NCI-H1092 (cell line): Measurements from ENCODE around the gene TUFM.
"Not testable (repeated sequence)": the region's sequence is repeated elsewhere in the genome, so short reads cannot be mapped to it uniquely, and the experiment has no call there.

Experiments
- DNase-seq: peaks from one replicate; lab custom pipeline; 2025; lab: John Stamatoyannopoulos, UW

The TUFM gene

GRCh38 chr16:28875134-28876018, 29.2 kb upstream of the TUFM start:
- DNase-seq: no peak

DNA sequence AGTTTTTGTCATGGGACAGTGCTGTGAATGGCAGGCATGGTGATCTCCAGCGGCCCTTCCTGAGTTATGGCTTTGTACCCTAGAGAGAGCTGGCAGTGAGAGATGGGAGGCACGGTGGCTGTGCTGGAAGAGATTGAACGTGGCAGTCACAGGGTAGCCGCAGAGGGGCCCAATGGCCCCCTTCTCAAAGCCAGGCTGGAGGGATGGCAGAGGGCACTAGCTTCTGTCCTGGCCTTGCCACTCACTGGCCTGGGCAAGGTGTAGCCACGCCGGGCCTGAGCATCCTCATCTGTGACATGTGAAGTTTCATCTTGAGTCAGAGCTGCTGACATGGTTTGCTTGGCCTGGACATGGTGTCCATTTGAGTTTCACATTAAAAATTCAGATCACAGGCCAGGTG, 28.3 kb upstream of the TUFM start:
- no peak for DNase-seq

DNA sequence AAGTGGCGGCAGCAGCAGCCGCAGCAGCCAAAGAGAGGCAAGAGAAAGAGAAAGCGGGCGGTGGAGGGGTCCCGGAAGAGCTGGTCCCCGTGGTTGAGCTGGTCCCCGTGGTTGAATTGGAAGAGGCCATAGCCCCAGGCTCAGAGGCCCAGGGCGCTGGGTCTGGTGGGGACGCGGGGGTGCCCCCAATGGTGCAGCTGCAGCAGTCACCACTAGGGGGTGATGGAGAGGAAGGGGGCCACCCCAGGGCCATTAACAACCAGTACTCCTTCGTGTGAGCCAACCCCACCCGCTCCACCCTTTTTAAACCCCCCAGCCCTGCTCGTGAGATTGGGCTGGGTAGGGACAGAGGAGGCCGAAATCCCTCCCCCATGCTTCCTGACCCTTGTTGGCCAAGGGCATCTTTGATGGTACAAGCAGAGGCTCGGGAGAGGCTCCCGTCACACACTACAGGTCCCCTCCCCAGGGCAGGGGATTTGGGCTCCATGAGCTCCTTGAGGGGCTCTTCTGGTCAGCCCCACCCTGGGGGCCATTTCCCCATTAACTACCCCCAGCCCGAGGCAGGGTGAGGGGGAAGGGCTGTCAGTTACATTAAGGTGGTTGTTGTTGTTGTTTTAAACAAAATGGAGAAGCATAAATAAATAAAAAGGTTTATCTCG, 27.5 kb upstream of the TUFM start:
- no peak for DNase-seq

DNA sequence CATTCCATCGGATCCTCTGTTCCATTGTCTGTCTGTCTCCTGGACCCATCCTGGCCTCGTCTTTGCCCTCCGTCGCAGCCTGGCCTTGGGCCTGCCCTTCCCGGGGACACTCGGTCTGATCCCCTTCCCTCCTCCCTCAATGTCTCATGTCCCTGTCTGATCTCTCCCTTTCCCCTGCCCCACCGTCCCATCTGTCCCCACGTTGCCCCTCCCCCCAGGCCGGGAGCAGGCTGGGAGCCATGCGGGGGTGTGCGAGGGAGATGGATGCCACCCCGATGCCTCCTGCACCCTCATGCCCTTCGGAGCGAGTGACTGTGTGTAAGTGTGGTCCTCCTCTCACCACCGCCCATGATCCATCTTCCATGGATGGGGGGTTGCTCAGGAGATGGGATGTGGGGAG, 26.8 kb upstream of the TUFM start:
- no peak for DNase-seq

DNA sequence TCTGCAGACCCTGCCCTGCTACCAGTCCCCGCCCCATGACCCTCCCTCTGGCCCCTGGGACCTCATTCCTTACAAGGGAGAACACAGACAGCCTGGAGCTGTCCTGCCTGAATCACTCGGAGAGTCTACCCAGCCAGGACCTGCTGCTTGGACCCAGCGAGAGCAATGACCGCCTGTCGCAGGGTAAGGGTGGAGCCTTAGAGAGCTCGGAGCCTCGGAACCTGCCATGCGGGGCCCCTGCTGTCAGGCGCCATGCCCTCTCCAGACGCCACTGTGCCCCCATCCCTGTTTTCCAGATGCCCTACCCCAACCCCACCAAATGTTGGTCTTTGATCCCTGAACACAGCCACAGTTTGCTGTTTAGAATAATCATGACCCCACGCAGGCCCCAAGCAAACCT, 23.1 kb upstream of the TUFM start:
- no peak for DNase-seq

GRCh38 chr16:28867646-28868045, 21.5 kb upstream of the TUFM start:
- DNase-seq: not testable (repeated sequence)

DNA sequence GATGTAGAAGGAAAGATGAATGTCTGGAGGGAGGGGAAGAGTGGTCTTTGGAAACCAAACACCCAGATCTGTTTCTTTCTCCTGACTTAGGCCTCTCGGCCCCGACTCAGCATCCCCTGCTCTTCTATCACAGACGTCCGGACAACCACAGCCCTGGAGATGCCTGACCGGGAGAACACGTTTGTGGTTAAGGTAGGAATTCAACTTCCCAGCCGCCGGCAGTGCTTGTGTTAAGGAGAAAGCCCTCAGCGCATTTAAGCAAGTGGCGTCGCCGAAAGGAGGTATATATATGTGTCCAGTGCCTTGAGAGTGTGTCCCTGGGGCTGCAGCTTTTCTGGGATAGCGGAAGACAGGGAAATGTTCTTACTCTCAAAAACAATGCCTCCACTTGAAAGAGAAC, 21.1 kb upstream of the TUFM start:
- no peak for DNase-seq

- no peak for DNase-seq
Observed at GRCh38 chr16:28866454-28866804, 20.3 kb upstream of the TUFM start.

GRCh38 chr16:28865722-28866453, 19.7 kb upstream of the TUFM start:
- DNase-seq: no peak

DNA sequence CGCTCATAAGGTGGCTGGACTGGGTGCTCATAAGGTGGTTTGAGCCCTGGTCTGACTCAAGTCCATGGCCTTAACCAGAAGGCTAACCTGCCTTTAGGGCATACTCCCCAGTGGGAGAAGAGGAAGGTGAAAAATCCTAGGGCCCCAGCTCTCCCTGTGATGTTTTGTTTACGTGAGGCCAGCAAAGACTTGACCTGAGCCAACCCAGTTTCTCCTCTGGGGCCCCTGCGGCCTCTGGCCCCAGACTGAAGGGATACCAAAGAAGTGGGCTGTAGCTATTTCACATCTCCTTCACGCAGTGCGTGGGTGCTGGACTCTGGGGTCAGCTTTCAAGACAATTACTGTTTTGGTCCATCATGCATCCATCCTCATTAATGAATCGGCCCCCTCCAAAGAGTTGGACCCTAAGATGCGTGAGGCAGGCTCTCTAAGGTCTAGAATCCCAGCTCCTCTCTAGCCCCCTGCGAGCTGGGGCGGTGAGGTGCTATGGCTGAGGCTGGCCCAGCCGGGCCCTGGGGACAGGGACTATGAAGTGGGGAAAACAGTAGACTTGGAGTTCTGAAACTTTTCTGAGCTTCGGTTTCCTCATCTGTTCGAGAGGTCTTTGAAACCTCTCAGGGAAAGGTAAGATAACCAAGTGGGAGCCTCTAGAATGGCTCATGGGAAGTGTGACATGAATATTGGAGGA, 19.0 kb upstream of the TUFM start:
- no peak for DNase-seq

- no peak for DNase-seq
Observed at GRCh38 chr16:28863929-28864793, 18.0 kb upstream of the TUFM start.

DNA sequence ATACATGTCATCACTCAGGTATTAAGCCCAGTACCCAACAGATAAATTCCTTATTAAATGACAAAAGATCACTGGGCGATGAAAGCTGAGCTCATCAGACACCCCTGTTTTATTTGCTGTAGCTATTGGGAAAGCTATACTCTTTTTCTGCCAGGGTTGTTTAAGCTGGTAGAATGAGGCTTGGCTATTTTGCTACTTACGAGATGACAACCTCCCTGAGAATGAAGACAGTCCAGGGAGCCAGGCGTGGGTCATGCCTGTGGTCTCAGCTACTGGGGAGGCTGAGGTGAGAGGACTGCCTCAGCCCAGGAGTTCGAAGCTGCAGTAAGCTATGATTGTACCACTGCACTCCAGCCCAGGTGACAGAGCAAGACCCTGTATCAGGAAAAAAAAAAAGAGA, 13.2 kb upstream of the TUFM start:
- no peak for DNase-seq

GRCh38 chr16:28858421-28858820, 12.3 kb upstream of the TUFM start:
- no peak for DNase-seq

- DNase-seq: no peak
Observed at GRCh38 chr16:28846933-28847273, 755 bp upstream of the TUFM start.

- no peak for DNase-seq
Observed at GRCh38 chr16:28845761-28846079, 428 bp downstream of the TUFM start.

DNA sequence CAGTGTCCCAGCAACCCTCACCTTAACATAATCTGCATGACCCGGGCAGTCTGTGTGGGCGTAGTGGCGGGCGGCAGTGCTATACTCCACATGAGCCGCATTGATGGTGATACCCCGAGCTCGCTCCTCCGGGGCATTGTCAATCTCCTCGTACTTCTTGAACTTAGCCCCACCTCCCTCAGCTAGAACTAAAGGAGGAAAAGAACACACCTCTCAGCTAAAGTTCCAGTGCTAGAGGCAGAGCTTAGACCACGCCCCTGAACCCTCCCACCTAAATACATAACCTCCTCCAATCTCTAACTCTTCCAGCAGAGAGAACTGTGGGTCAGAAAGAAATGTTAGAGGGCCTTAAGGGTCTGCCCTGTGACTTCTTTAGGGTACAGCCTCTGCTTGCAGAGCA, 855 bp downstream of the TUFM start:
- no peak for DNase-seq

GRCh38 chr16:28844226-28844885, 1.8 kb downstream of the TUFM start:
- no peak for DNase-seq

DNA sequence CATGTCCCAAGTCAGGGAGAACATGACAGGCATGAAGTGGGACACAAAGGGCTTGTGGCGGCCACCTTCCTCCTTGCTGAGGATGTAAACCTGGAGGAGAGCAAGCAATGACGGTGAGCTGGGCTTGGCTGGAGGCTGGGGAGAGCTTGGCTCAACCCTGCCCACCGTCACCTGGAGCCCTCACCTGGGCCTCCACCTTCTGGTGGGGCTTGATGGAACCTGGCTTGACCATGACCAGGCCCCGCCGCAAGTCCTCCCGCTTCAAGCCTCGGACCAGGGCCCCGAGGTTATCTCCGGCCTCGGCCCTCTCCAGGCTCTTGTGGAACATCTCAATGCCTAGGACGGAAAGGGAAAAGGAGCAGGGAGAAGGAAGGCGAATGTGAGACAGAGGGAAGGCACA, 2.4 kb downstream of the TUFM start:
- DNase-seq: no peak

GRCh38 chr16:28842696-28843095, 3.5 kb downstream of the TUFM start:
- DNase-seq: no peak

DNA sequence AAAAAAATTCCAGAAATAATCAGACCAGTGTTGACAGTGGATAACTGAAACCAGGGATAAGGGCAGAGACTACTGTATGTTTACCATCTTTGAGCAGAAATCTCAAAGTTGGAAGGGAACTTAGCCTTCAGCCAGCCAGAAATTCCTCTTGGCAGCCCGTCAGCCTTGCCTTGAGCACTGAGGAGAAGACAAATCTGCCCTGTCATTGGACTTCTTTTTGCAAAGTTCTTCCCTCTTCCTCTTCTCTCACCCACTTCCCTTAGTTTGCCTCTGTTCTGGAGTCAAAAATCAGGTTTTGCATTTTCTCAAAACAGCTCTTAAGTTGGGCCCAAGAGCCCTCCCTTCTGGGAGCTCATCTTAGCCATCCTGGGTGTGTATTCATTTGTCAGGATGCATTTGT, 6.2 kb downstream of the TUFM start:
- no peak for DNase-seq

DNA sequence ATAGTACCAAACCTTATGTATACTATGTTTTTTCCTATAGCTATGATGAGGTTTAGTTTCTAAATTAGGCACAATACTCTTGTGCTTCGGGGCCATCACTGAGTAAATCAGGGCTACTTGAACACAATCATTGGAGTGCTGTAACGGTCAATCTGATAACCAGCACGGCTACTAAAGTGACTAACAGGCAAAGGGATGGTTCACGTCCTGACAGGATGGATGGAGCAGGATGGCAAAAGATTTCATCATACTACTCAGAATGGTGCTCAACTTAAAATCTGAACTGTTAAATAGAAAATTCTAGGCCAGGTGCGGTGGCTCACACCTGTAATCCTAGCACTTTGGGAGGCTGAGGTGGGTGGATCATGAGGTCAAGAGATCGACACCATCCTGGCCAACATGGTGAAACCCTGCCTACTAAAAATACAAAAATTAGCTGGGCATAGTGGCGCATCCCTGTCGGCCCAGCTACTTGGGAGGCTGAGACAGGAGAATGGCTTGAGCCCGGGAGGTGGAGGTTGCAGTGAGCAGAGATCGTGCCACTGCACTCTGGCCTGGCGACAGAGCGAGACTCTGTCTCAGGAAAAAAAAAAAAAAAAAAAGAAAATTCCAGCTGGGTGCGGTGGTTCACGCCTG, 7.0 kb downstream of the TUFM start:
- no peak for DNase-seq
